Activated naive CD4-positive, alpha-beta T cell treated with anti-CD3 and anti-CD28 coated beads, Interleukin-2, amount 10 ng/mL, durations not matched to agents 7 days and 5 days (primary cell): ENCODE data around the gene ABCB11.
A peak's percentile ranks its signal among the peaks of the same experiment; 100 is the strongest.
"Not testable (repeated sequence)": the region's sequence is repeated elsewhere in the genome, so short reads cannot be mapped to it uniquely, and the experiment has no call there.

ENCODE experiments used
- CTCF ChIA-PET: fragments of 350-600 bp; sonication (Branson Sonifier 250); formaldehyde crosslinking; loops from one replicate; lab custom pipeline; 2021; ENCODE audit warnings: antibody characterized with exemption; lab: Charles Lee
- DNase-seq: peaks from one replicate; pipeline ENCODE4 v3.0.0-alpha.2; 2020
- H3K27ac Mint-ChIP-seq: one replicate; pipeline ENCODE4 v1.8.0; 2021; ENCODE audit warnings: mild to moderate bottlenecking, moderate library complexity, mixed read lengths
- H3K27me3 Mint-ChIP-seq: one replicate; pipeline ENCODE4 v1.8.0; 2021; ENCODE audit warnings: mild to moderate bottlenecking, mixed read lengths
- H3K36me3 Mint-ChIP-seq: one replicate; pipeline ENCODE4 v1.8.0; 2021; ENCODE audit warnings: mixed read lengths
- H3K4me1 Mint-ChIP-seq: one replicate; pipeline ENCODE4 v1.8.0; 2021; ENCODE audit warnings: mixed read lengths
- H3K4me3 Mint-ChIP-seq: one replicate; pipeline ENCODE4 v1.8.0; 2021; ENCODE audit warnings: mild to moderate bottlenecking, moderate library complexity, mixed read lengths
- H3K9me3 Mint-ChIP-seq: one replicate; pipeline ENCODE4 v1.8.0; 2021; ENCODE audit warnings: mixed read lengths

The ABCB11 gene

GRCh38 chr2:168935810-168936581 lies 95.1 kb downstream of the ABCB11 start:
- no peaks in the 10 kb centered on the region for H3K4me1 Mint-ChIP-seq
- H3K36me3 Mint-ChIP-seq = no peaks in the 10 kb centered on the region
- H3K27me3 Mint-ChIP-seq = peaks cover 14% of the 10 kb centered on the region
- no peak overlapping the region for H3K4me3 Mint-ChIP-seq
- CTCF ChIA-PET = interaction anchor here (1.4 kb wide), 1 partner anchor 8 kb away, joined by 5 read pairs; no protein-coding TSS in a partner anchor
- H3K9me3 Mint-ChIP-seq = no peaks in the 10 kb centered on the region
- no peak overlapping the region for H3K27ac Mint-ChIP-seq
- no peak for DNase-seq

- Mint-ChIP-seq H3K4me3 (no peak overlapping the region), H3K9me3 (no peaks in the 10 kb centered on the region), H3K27ac (no peak overlapping the region), H3K4me1 (no peaks in the 10 kb centered on the region), H3K27me3 (peaks cover 21% of the 10 kb centered on the region), H3K36me3 (no peaks in the 10 kb centered on the region)
- CTCF ChIA-PET = interaction anchor here (0.6 to 1.4 kb wide), 2 partner anchors 9 to 15 kb away, joined by 3 to 5 read pairs; no protein-coding TSS in a partner anchor
- no peak for DNase-seq
These were observed 96.3 kb downstream of the ABCB11 start for GRCh38 chr2:168934826-168935225.

- DNase-seq, H3K27ac Mint-ChIP-seq: not testable (repeated sequence)
These were observed 99.0 kb downstream of the ABCB11 start for GRCh38 chr2:168932174-168932573.

GRCh38 chr2:168930242-168930641 lies 100.9 kb downstream of the ABCB11 start:
- no peak overlapping the region for H3K4me3 Mint-ChIP-seq
- H3K9me3 Mint-ChIP-seq = no peaks in the 10 kb centered on the region
- peaks cover 27% of the 10 kb centered on the region for H3K27me3 Mint-ChIP-seq
- no peak overlapping the region for H3K27ac Mint-ChIP-seq
- no peaks in the 10 kb centered on the region for H3K4me1 Mint-ChIP-seq
- no peak for DNase-seq
- H3K36me3 Mint-ChIP-seq = no peaks in the 10 kb centered on the region
- CTCF ChIA-PET = no interaction called here

More at GRCh38 chr2:168932174-168932573, 99.0 kb downstream of the ABCB11 start:
- H3K4me3 Mint-ChIP-seq, H3K36me3 Mint-ChIP-seq, CTCF ChIA-PET, H3K4me1 Mint-ChIP-seq, H3K9me3 Mint-ChIP-seq: not testable (repeated sequence)
- H3K27me3 Mint-ChIP-seq = peaks cover 28% of the 10 kb centered on the region

- Mint-ChIP-seq H3K27me3 (peaks cover 27% of the 10 kb centered on the region), H3K9me3 (no peaks in the 10 kb centered on the region), H3K36me3 (no peaks in the 10 kb centered on the region), H3K27ac (no peak overlapping the region), H3K4me3 (no peak overlapping the region), H3K4me1 (no peaks in the 10 kb centered on the region)
- DNase-seq = no peak
- CTCF ChIA-PET = interaction anchor here (1.4 kb wide), 1 partner anchor 155 kb away, joined by 3 read pairs; no protein-coding TSS in a partner anchor
These were observed 102.1 kb downstream of the ABCB11 start for GRCh38 chr2:168929031-168929430.

GRCh38 chr2:168928113-168928831 lies 102.9 kb downstream of the ABCB11 start:
- no peak for DNase-seq
- Mint-ChIP-seq H3K9me3 (no peaks in the 10 kb centered on the region), H3K27ac (no peak overlapping the region), H3K4me1 (no peaks in the 10 kb centered on the region), H3K27me3 (peaks cover 30% of the 10 kb centered on the region), H3K4me3 (no peak overlapping the region), H3K36me3 (no peaks in the 10 kb centered on the region)
- CTCF ChIA-PET = interaction anchor here (1.4 kb wide), 1 partner anchor 154 kb away, joined by 3 read pairs; no protein-coding TSS in a partner anchor

GRCh38 chr2:168926621-168927386 lies 104.3 kb downstream of the ABCB11 start:
- DNase-seq = no peak
- no peaks in the 10 kb centered on the region for H3K36me3 Mint-ChIP-seq
- no peak overlapping the region for H3K4me3 Mint-ChIP-seq
- H3K27ac Mint-ChIP-seq = no peak overlapping the region
- CTCF ChIA-PET = interaction anchor here (0.6 kb wide), 1 partner anchor 844 kb away, joined by 3 read pairs; no protein-coding TSS in a partner anchor
- peaks cover 34% of the 10 kb centered on the region for H3K27me3 Mint-ChIP-seq
- H3K4me1 Mint-ChIP-seq = no peaks in the 10 kb centered on the region
- H3K9me3 Mint-ChIP-seq = no peaks in the 10 kb centered on the region

- peaks cover 7% of the 10 kb centered on the region for H3K9me3 Mint-ChIP-seq
- no peak overlapping the region for H3K27ac Mint-ChIP-seq
- no peak overlapping the region for H3K4me3 Mint-ChIP-seq
- no peak for DNase-seq
- CTCF ChIA-PET = interaction anchor here (0.7 to 3.0 kb wide), 10 partner anchors 11 to 584 kb away, joined by 3 to 14 read pairs (median 3); no protein-coding TSS in a partner anchor
- H3K36me3 Mint-ChIP-seq = peaks cover 2% of the 10 kb centered on the region
- peaks cover 35% of the 10 kb centered on the region for H3K27me3 Mint-ChIP-seq
- peaks cover 11% of the 10 kb centered on the region for H3K4me1 Mint-ChIP-seq
These were observed 110.5 kb downstream of the ABCB11 start for GRCh38 chr2:168920504-168921157.

- CTCF ChIA-PET = interaction anchor here (0.8 kb wide), 1 partner anchor 157 kb away, joined by 3 read pairs; no protein-coding TSS in a partner anchor
These were observed 114.8 kb downstream of the ABCB11 start for GRCh38 chr2:168916331-168916675.

GRCh38 chr2:168915441-168916330 lies 115.4 kb downstream of the ABCB11 start:
- Mint-ChIP-seq H3K4me3 (no peak overlapping the region), H3K9me3 (peaks cover 16% of the 10 kb centered on the region), H3K36me3 (peaks cover 6% of the 10 kb centered on the region), H3K27ac (no peak overlapping the region), H3K27me3 (peaks cover 46% of the 10 kb centered on the region), H3K4me1 (peaks cover 26% of the 10 kb centered on the region)
- CTCF ChIA-PET = interaction anchor here (0.8 to 1.3 kb wide), 2 partner anchors 33 to 157 kb away, joined by 3 read pairs; no protein-coding TSS in a partner anchor
- DNase-seq = no peak

More at GRCh38 chr2:168916331-168916675, 114.8 kb downstream of the ABCB11 start:
- peaks cover 16% of the 10 kb centered on the region for H3K9me3 Mint-ChIP-seq
- H3K4me3 Mint-ChIP-seq = no peak overlapping the region
- peaks cover 44% of the 10 kb centered on the region for H3K27me3 Mint-ChIP-seq
- H3K36me3 Mint-ChIP-seq = peaks cover 6% of the 10 kb centered on the region
- no peak overlapping the region for H3K27ac Mint-ChIP-seq
- DNase-seq = no peak
- H3K4me1 Mint-ChIP-seq = peaks cover 26% of the 10 kb centered on the region

- H3K27me3 Mint-ChIP-seq = peaks cover 39% of the 10 kb centered on the region
These were observed 117.6 kb downstream of the ABCB11 start for GRCh38 chr2:168913495-168913894.

GRCh38 chr2:168912901-168913369 lies 118.2 kb downstream of the ABCB11 start:
- CTCF ChIA-PET = no interaction called here
- no peak for DNase-seq
- peaks cover 44% of the 10 kb centered on the region for H3K27me3 Mint-ChIP-seq
- H3K4me3 Mint-ChIP-seq = peak overlapping the region; percentile 41
- peaks cover 23% of the 10 kb centered on the region for H3K4me1 Mint-ChIP-seq
- no peak overlapping the region for H3K27ac Mint-ChIP-seq
- H3K36me3 Mint-ChIP-seq = peaks cover 6% of the 10 kb centered on the region
- H3K9me3 Mint-ChIP-seq = peaks cover 16% of the 10 kb centered on the region

More at GRCh38 chr2:168913495-168913894, 117.6 kb downstream of the ABCB11 start:
- CTCF ChIA-PET = no interaction called here
- no peak for DNase-seq
- Mint-ChIP-seq H3K36me3 (peaks cover 6% of the 10 kb centered on the region), H3K4me3 (no peak overlapping the region), H3K9me3 (peaks cover 16% of the 10 kb centered on the region), H3K4me1 (peaks cover 23% of the 10 kb centered on the region), H3K27ac (no peak overlapping the region)
